HepG2 (cell line): ENCODE results near the gene SMTNL1. TPM values are rescaled to one million over a fixed set of nuclear protein-coding genes. Genes with fewer than 3 reads are reported as not detected.

Source experiments
- FOXK2 ChIP-seq: fragments of 450-650 bp; IDR thresholded peaks from 2 replicates; pipeline ENCODE4 v1.6.1; 2016
- HHEX ChIP-seq: IDR thresholded peaks from 2 replicates; pipeline ENCODE4 v1.6.1; 2016; ENCODE audit warnings: control low read depth
- HNF4A ChIP-seq: sonication (generic); formaldehyde crosslinking; IDR thresholded peaks from 2 replicates; pipeline ENCODE4 v1.4.0; 2020; ENCODE audit warnings: missing genetic modification reagents
- JUND ChIP-seq: sonication (generic); formaldehyde crosslinking; IDR thresholded peaks from 2 replicates; pipeline ENCODE4 v1.8.0; 2022; ENCODE audit warnings: mild to moderate bottlenecking, missing genetic modification reagents
- KDM5A ChIP-seq: fragments of 200-600 bp; sonication (generic); IDR thresholded peaks from 2 replicates; pipeline ENCODE4 v1.7.0; 2018; ENCODE audit warnings: antibody characterized with exemption, mild to moderate bottlenecking, low read length, borderline replicate concordance
- KLF12 ChIP-seq: sonication (generic); formaldehyde crosslinking; IDR thresholded peaks from 2 replicates; pipeline ENCODE4 v1.4.0; 2020; ENCODE audit warnings: missing genetic modification reagents, borderline replicate concordance
- NFKB2 ChIP-seq: sonication (generic); formaldehyde crosslinking; IDR thresholded peaks from 2 replicates; pipeline ENCODE4 v1.4.0; 2020; ENCODE audit warnings: missing genetic modification reagents, borderline replicate concordance
- RARA ChIP-seq: IDR thresholded peaks from 2 replicates; pipeline ENCODE4 v1.6.1; 2016; ENCODE audit warnings: missing genetic modification reagents, missing compliant biosample characterization
- SALL1 ChIP-seq: sonication (generic); formaldehyde crosslinking; IDR thresholded peaks from 2 replicates; pipeline ENCODE4 v1.8.0; 2022; ENCODE audit warnings: mild to moderate bottlenecking, missing genetic modification reagents
- TBX3 ChIP-seq: fragments of 450-650 bp; IDR thresholded peaks from 2 replicates; pipeline ENCODE4 v1.6.1; 2017; ENCODE audit warnings: antibody characterized with exemption, mild to moderate bottlenecking, inconsistent platforms, borderline replicate concordance
- ZBTB20 ChIP-seq: sonication (generic); formaldehyde crosslinking; IDR thresholded peaks from 2 replicates; pipeline ENCODE4 v1.8.1; 2023; ENCODE audit warnings: missing genetic modification reagents, low read depth, mild to moderate bottlenecking, borderline replicate concordance
- ZNF180 ChIP-seq: sonication (generic); formaldehyde crosslinking; IDR thresholded peaks from 2 replicates; pipeline ENCODE4 v1.4.0; 2020; ENCODE audit warnings: low read depth, missing genetic modification reagents, borderline replicate concordance
- ZNF225 ChIP-seq: sonication (generic); formaldehyde crosslinking; IDR thresholded peaks from 2 replicates; pipeline ENCODE4 v1.4.0; 2020; ENCODE audit warnings: mild to moderate bottlenecking, missing genetic modification reagents
- ZNF44 ChIP-seq: sonication (generic); formaldehyde crosslinking; IDR thresholded peaks from 2 replicates; pipeline ENCODE4 v1.5.1; 2020; ENCODE audit warnings: mild to moderate bottlenecking, missing genetic modification reagents
- ZNF572 ChIP-seq: sonication (generic); formaldehyde crosslinking; IDR thresholded peaks from 2 replicates; pipeline ENCODE4 v1.5.1; 2020; ENCODE audit warnings: mild to moderate bottlenecking, missing genetic modification reagents
- ZNF883 ChIP-seq: sonication (generic); formaldehyde crosslinking; IDR thresholded peaks from 2 replicates; pipeline ENCODE4 v1.5.1; 2020; ENCODE audit warnings: mild to moderate bottlenecking, missing genetic modification reagents; ENCODE audit errors: not compliant biosample characterization
- polyA plus RNA-seq, 8 experiments: library from polyadenylated mRNA; depleted of rRNA in 3 of 8; stranded (reverse) in 7 of 8; unstranded in 1 of 8; fragments of >200 nt; fragmentation: Illumina TruSeq in 4 of 8; extraction: Trizol in 4 of 8; gene quantifications; 2 replicates each; pipeline versions ENCODE4 v1.2.1 to v1.2.3, GENCODE V29; 2011 to 2016; ENCODE audit warnings: low read depth in 4 of 8, missing spikeins in 1 of 8, mixed read lengths in 1 of 8; ENCODE audit not compliant: insufficient read depth in 1 of 8
- total RNA-seq, 5 experiments: library from RNA; depleted of rRNA; stranded (reverse); fragments of >200 nt; fragmentation: Illumina TruSeq; extraction: Trizol; gene quantifications; 2 replicates each; pipeline ENCODE4 v1.2.3, GENCODE V29; 2016; ENCODE audit warnings: low read depth in 1 of 5
- TF ChIP-seq, protein P1 (sequence below): sonication (generic); formaldehyde crosslinking; IDR thresholded peaks from 2 replicates; pipeline ENCODE4 v1.9.0; 2022; ENCODE audit warnings: missing genetic modification reagents, mild to moderate bottlenecking, borderline replicate concordance
- TF ChIP-seq, protein P2 (sequence below): sonication (generic); formaldehyde crosslinking; IDR thresholded peaks from 2 replicates; pipeline ENCODE4 v1.4.0; 2020; ENCODE audit warnings: mild to moderate bottlenecking, missing genetic modification reagents
- TF ChIP-seq, protein P3 (sequence below): sonication (generic); formaldehyde crosslinking; IDR thresholded peaks from 2 replicates; pipeline ENCODE4 v1.8.1; 2023; ENCODE audit warnings: mild to moderate bottlenecking, moderate library complexity, missing genetic modification reagents
- TF ChIP-seq, protein P4 (sequence below): sonication (generic); formaldehyde crosslinking; IDR thresholded peaks from 2 replicates; pipeline ENCODE4 v1.4.0; 2020; ENCODE audit warnings: mild to moderate bottlenecking, missing genetic modification reagents

The SMTNL1 gene
- total and polyA plus RNA-seq, 2 of the 13 experiments (the other 11 are each of a cell fraction or from before 2014, with no cell fraction given) = 0.04 TPM; not detected in 1

DNA sequence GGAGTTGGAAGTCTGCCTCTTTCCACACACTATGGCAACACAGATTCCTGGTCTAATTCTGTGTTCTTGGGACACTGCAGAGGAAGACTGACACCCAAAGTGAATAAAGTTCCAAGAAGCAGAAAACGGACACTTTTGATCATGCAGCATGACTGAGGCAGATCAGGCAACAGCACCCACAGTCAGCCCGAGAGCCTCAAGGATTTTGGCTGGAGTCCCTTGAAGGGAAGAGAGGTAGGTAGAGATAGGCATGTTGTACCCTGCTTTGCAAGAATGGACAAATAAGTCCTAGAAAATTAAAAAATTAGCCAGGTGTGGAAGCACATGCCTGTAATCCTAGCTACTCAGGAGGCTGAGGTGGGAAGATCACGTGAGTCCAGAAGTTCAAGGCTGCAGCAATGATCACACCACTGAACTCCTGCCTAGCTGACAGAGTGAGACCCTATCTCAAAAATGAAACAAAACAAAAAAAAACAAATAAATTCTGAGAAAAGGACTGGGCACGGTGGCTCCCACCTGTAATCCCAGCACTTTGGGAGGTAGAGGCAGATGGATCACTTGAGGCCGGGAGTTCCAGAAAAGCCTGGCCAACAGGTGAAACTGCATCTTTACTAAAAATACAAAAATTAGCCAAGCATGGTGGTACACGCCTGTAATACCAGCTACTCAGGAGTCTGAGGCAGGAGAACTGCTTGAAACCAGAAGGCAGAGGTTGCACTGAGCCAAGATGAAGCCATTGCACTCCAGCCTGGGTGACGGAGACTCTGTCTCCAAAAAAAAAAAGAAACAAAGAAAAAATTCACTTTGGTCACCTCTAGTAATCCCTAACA, 28.8 kb upstream of the SMTNL1 start (continued):
- TF ChIP-seq, protein P1, sequence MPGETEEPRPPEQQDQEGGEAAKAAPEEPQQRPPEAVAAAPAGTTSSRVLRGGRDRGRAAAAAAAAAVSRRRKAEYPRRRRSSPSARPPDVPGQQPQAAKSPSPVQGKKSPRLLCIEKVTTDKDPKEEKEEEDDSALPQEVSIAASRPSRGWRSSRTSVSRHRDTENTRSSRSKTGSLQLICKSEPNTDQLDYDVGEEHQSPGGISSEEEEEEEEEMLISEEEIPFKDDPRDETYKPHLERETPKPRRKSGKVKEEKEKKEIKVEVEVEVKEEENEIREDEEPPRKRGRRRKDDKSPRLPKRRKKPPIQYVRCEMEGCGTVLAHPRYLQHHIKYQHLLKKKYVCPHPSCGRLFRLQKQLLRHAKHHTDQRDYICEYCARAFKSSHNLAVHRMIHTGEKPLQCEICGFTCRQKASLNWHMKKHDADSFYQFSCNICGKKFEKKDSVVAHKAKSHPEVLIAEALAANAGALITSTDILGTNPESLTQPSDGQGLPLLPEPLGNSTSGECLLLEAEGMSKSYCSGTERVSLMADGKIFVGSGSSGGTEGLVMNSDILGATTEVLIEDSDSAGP (CRISPR knock-in tag) = no peak
- TF ChIP-seq NFKB2 (CRISPR knock-in tag) = no peak
- TF ChIP-seq ZNF44 (CRISPR knock-in tag) = no peak
- TF ChIP-seq, protein P2, sequence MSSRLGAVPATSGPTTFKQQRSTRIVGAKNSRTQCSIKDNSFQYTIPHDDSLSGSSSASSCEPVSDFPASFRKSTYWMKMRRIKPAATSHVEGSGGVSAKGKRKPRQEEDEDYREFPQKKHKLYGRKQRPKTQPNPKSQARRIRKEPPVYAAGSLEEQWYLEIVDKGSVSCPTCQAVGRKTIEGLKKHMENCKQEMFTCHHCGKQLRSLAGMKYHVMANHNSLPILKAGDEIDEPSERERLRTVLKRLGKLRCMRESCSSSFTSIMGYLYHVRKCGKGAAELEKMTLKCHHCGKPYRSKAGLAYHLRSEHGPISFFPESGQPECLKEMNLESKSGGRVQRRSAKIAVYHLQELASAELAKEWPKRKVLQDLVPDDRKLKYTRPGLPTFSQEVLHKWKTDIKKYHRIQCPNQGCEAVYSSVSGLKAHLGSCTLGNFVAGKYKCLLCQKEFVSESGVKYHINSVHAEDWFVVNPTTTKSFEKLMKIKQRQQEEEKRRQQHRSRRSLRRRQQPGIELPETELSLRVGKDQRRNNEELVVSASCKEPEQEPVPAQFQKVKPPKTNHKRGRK (CRISPR knock-in tag) = no peak
- 0 out of 2 replicates have a peak, but pooled peaks have one; percentile 13 for TF ChIP-seq SALL1
- peak; percentile 31; the same call in 1 of the 2 replicates for TF ChIP-seq RARA (CRISPR knock-in tag)
- no peak for TF ChIP-seq ZNF180 (CRISPR knock-in tag)
- TF ChIP-seq HNF4A = peak; percentile 80
- TF ChIP-seq, protein P3, sequence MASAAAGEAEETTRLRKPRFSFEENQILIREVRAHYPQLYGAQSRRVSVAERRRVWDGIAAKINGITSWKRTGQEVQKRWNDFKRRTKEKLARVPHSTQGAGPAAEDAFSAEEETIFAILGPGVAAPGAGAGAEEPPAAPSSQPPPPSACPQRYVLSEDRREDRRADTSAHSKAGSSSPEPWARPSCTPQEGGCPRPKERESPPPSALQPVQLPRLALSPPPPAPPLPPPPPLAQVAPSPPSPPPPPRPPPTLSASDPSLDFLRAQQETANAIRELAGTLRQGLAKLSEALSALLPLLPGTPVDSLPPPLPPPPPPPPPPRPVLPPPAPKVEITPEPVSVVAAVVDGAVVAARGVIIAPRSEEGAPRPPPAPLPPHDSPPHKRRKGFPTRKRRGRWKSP = no peak
- TF ChIP-seq FOXK2 = no peak
- TF ChIP-seq, protein P4, sequence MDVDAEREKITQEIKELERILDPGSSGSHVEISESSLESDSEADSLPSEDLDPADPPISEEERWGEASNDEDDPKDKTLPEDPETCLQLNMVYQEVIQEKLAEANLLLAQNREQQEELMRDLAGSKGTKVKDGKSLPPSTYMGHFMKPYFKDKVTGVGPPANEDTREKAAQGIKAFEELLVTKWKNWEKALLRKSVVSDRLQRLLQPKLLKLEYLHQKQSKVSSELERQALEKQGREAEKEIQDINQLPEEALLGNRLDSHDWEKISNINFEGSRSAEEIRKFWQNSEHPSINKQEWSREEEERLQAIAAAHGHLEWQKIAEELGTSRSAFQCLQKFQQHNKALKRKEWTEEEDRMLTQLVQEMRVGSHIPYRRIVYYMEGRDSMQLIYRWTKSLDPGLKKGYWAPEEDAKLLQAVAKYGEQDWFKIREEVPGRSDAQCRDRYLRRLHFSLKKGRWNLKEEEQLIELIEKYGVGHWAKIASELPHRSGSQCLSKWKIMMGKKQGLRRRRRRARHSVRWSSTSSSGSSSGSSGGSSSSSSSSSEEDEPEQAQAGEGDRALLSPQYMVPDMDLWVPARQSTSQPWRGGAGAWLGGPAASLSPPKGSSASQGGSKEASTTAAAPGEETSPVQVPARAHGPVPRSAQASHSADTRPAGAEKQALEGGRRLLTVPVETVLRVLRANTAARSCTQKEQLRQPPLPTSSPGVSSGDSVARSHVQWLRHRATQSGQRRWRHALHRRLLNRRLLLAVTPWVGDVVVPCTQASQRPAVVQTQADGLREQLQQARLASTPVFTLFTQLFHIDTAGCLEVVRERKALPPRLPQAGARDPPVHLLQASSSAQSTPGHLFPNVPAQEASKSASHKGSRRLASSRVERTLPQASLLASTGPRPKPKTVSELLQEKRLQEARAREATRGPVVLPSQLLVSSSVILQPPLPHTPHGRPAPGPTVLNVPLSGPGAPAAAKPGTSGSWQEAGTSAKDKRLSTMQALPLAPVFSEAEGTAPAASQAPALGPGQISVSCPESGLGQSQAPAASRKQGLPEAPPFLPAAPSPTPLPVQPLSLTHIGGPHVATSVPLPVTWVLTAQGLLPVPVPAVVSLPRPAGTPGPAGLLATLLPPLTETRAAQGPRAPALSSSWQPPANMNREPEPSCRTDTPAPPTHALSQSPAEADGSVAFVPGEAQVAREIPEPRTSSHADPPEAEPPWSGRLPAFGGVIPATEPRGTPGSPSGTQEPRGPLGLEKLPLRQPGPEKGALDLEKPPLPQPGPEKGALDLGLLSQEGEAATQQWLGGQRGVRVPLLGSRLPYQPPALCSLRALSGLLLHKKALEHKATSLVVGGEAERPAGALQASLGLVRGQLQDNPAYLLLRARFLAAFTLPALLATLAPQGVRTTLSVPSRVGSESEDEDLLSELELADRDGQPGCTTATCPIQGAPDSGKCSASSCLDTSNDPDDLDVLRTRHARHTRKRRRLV (CRISPR knock-in tag) = no peak
- TF ChIP-seq ZNF883 (CRISPR knock-in tag) = no peak
- no peak for TF ChIP-seq ZBTB20
- TF ChIP-seq HHEX = no peak
- TF ChIP-seq ZNF572 (CRISPR knock-in tag) = no peak
- TF ChIP-seq TBX3 = 0 out of 2 replicates have a peak, but pooled peaks have one; percentile 22
- TF ChIP-seq ZNF225 = no peak
- TF ChIP-seq KLF12 (CRISPR knock-in tag) = no peak
- TF ChIP-seq KDM5A = no peak
- no peak for TF ChIP-seq JUND (CRISPR knock-in tag)
